Stimulated activated CD8-positive, alpha-beta memory T cell treated with anti-CD3 and anti-CD28 coated beads, Interleukin-7, amount 100 ng/mL, for 4 hours (primary cell): ENCODE measurements around the gene EFHC2.

ENCODE experiments used
- DNase-seq, 2 donors: peaks; one replicate each; pipeline ENCODE4 v3.0.0-alpha.2; 2020; ENCODE audit warnings: low read depth in 2 of 2

Gene EFHC2

DNA sequence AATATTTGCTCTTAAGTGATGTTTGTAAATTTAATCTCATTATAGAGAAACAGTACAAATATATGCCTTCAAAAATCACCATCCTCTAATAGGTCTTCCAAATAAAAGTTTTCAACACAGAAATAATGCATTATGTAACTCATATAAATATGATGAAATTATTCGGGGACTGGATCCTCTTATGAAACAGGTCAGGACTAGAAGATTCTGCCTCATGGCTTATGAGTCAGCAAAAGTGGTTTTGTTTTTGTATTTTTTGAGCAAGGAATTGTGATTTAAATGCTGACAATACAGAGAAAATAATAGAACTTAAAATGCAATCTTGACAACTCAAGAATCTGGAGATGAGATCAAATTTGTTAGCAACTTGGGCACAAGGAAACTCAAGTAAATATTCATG, 190.6 kb downstream of the EFHC2 start:
- DNase-seq: no peak

DNA sequence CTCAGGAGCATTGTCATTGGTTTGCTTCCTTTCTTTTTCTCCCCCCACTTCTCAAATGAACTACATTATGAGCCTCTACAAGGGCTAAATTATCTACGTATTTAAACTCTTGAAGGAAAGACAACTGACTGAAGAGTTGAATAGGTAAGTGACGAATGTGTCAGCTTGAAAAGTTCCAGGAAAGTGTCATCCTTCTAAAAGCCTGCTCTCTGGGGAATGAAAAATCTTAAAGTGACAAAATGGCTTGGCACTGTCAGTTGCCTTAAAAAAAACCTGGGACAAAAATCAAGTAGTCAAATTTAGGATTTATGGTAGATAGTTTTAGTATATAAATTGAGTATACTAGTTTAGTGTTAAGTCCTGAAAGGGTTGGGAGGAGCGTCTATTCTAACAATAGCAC, 196.3 kb downstream of the EFHC2 start:
- DNase-seq: no peak

DNA sequence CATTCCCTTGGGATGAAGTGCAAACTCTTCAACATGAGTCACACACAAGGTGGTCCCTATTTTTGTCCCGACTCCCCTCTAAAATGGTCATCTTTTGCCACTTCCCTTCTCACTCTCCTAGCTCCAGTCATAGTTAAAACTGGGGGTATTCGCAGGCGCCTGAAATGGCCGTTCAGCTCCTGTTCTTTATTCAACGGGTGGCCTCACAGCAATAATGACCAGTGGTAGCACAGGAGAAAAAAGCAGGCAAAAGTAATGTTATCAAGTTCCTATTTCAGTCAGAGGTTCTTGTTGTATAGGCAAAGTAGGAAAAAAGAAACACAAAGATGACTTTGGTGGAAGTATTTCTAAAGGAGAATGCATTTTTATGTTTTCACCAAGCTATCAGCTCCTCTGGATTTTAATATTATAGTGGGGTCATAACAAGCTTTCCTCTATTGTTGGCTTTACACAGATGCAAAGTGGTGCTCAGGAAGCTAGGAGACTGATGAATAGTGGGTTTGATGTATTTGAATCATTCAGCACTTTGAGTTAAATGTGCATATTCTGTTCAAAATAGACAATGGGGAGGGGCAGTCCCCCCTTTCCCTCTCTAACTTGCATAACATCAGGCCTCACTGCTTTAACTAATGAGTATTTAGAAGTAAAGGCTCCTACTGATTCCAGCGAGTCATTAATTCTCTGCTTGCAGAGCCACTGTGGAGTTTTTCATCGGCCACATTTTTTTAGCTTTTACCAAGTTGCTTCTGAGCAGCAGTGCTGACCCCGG, 199.1 kb downstream of the EFHC2 start:
- DNase-seq: no peak

DNA sequence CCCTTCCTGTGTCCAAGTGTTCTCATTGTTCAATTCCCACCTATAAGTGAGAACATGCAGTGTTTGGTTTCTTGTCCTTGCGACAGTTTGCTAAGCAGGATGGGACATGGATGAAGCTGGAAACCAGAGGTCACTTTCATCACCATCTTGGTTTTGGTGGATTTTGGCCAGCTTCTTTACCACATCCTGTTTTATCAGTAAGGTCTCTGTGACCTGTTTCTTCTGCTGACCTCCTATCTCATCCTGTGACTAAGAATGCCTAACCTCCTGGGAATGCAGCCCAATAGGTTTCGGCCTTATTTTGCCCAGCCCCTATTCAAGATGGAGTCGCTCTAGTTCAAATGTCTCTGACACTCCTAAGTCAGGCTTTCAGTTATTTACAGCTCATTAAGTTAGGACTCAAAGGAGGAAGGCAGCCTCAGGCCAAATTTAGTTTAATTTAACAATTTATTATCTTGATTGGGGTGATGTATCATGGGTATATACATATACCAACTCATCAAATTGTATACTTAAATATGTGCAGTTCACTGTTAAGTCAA, 200.3 kb downstream of the EFHC2 start:
- DNase-seq: no peak

DNA sequence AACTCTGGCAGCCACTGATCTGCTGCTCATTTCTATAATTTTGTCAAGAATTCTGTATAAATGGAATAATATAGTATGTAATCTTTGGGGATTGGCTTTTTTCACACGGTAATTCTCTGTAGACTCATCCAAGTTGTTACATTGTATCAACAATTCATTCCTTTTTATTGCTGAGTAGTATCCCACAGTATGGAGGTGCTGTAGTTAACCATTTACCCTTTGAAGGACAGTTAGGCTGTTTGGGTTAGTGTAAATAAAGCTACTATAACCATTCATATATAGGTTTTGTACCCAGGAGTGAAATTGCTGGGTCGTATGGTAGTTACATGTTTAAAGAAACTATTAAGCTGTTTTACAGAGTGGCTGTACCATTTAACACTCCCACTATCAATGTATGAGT, 213.3 kb downstream of the EFHC2 start:
- DNase-seq: no peak

DNA sequence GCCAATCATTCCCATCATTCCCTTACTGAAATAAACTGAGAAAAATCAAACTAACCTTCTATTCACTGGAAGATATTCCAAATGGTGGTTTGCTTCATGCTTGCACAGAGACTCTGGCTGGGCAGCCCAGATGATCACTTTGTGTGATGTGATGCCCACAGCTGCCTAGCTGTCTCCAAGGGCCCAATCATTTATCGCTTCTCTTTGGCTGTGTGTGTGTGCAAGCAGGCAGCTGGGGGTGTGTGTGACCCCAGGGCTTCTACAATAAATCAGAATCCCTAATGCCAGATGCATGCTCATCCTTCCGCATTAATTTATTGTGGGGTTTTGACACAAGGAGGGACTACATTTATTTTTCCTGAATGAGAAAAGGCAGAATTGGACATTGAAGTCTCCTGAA, 230.1 kb downstream of the EFHC2 start:
- DNase-seq: no peak

DNA sequence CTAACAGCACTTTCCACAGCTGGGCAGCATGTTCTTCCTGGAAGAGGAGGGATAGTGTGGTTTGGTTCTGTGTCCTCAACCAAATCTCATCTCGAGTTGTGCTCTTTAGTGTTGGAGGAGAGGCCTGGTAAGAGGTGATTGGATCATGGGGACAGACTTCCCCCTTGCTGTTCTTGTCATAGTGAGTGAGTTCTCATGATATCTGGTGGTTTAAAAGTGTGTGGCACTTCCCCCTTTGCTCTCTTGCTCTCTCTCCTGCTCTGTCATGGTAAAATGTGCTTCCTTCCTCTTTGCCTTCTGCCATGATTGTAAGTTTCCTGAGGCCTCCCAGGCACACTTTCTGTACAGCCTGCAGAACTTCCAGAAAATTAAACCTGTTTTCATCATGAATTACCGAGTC, 236.6 kb downstream of the EFHC2 start:
- no peak for DNase-seq

DNA sequence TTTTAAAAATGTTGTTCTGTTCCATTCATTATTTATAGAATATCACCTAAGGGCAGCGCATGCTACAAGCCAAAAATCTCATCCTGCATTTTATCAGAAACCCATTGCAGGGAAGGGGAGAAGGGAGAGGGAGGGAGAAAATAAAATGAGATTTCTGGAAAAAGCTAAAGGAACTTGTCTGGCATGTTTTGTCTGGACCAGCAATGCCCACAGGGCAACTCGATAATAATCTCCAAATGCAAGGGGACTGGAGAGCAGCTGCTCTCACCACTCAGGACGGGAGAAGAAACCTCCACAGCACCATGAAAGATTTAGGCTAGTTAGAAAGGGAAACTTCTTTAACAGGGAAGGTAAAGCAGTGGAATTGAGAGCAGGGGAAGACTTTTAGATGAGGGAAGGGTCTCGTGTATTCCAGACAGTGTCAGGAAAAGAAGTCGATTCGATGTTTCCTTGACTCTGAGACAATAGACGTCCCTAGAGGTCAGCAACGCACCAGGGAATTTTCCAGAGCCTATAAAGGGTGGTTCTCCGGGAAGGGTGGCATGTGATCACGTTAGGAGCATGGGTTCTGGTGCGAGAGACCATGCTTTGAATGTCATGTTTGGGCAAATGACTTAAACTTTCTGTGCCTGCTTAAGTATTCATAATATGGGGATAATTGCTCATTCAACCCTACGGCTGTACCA, 238.1 kb downstream of the EFHC2 start:
- no peak for DNase-seq

DNA sequence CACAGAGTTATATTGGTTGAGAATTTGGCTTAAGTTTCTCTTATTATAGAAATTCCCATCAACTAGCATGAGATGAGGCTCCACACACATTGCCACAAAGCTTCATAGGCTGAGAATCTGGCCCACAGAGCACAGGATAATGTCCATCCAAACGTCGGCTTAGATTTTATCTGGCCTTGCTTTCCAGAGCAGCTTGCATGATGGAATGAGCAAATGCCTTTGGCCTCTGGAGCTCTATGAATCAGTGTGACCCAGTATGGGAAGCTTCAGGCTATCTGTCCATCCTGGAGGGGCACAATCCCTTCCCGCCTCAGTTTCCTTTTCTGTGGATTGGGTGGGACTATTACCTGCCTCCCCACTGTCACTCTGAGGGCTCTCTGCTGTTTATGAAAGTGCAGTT, 238.8 kb downstream of the EFHC2 start:
- no peak for DNase-seq

DNA sequence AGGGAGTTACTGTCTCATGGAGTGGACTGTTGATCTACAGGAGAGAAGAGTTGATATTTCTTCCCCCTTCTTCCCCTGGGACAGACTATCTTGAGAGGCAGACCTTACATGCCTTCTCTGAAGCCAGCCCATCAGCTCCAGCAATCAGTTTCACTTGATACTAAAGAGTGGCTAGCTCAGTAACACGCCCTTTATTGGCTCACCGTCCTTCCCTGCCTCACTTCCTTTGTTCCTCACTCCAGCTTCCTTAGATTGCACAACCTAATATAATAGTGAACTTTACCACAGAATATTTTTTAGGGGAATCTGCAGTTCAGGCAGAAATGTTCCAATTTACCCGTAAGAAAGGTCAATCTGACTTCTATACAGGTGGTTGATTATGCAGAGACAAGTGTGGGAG, 242.2 kb downstream of the EFHC2 start:
- DNase-seq: no peak

DNA sequence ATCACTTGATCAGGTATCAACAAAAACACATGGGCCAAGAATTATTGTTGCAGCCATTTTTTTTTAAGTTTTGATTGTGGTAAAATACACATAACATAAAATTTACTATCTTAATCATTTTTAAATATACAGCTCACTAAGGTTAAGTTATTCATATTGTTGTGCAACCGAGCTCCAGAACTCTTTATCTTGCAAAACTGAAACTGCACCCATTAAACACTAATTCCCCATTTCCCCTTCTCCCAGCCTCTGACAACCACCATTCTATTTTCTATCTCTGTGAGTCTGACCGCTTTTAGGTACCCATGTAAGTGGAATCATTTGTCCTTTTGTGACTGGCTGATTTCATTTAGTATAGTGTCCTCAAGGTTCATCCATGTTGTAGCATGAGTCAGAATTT, 244.1 kb downstream of the EFHC2 start:
- DNase-seq: no peak
